Neural cell (in vitro differentiated cells): ENCODE measurements around the gene USO1. TPM values are rescaled to one million over a fixed set of nuclear protein-coding genes. Genes with fewer than 3 reads are reported as not detected.

Experiments used
- H2AFZ ChIP-seq: fragments of 200-600, 300-800 bp; sonication (generic), shearing (Covaris generic); 2 replicates; pipeline ENCODE4 v1.6.0; 2014; ENCODE audit warnings: low read depth, mild to moderate bottlenecking, antibody characterized with exemption, low read length, moderate library complexity
- H3F3A ChIP-seq: fragments of 200-600 bp; shearing (Covaris generic); 2 replicates; pipeline ENCODE4 v1.6.1; 2016; ENCODE audit warnings: mild to moderate bottlenecking, moderate library complexity, mixed read lengths, antibody characterized with exemption, low read length; ENCODE audit not compliant: insufficient read depth, poor library complexity, severe bottlenecking
- H3K27ac ChIP-seq: fragments of 200-600, 300-800 bp; sonication (generic), shearing (Covaris generic); 2 replicates; pipeline ENCODE4 v1.5.1; 2014; ENCODE audit warnings: mild to moderate bottlenecking, low read length, moderate library complexity
- H3K27me3 ChIP-seq: fragments of 300-800, 200-600 bp; sonication (generic), shearing (Covaris generic); 2 replicates; pipeline ENCODE4 v1.6.0; 2014; ENCODE audit warnings: mild to moderate bottlenecking, low read depth, low read length, moderate library complexity; ENCODE audit not compliant: insufficient read depth
- H3K36me3 ChIP-seq: fragments of 300-800, 200-600 bp; sonication (generic), shearing (Covaris generic); 2 replicates; pipeline ENCODE4 v1.5.1; 2014; ENCODE audit warnings: mild to moderate bottlenecking, antibody characterized with exemption, low read length, moderate library complexity; ENCODE audit not compliant: insufficient read depth
- H3K4me2 ChIP-seq: fragments of 300-800, 200-600 bp; sonication (generic), shearing (Covaris generic); 2 replicates; pipeline ENCODE4 v1.6.0; 2014; ENCODE audit warnings: mild to moderate bottlenecking, low read length
- H3K4me3 ChIP-seq: fragments of 300-800, 200-600 bp; sonication (generic), shearing (Covaris generic); 2 replicates; pipeline ENCODE4 v1.5.1; 2014; ENCODE audit warnings: mild to moderate bottlenecking, low read length, moderate library complexity
- H3K79me2 ChIP-seq: fragments of 200-600 bp; shearing (Covaris generic); replicated peaks from 2 replicates; pipeline ENCODE4 v1.6.0; 2014; ENCODE audit warnings: mild to moderate bottlenecking, low read length, moderate library complexity; ENCODE audit not compliant: insufficient read depth
- H3K9ac ChIP-seq: fragments of 300-800, 200-600 bp; sonication (generic), shearing (Covaris generic); 2 replicates; pipeline ENCODE4 v1.6.1; 2016; ENCODE audit warnings: mild to moderate bottlenecking, low read length, mixed read lengths
- H3K9me2 ChIP-seq: fragments of 200-600 bp; shearing (Covaris generic); 2 replicates; pipeline ENCODE4 v1.6.1; 2016; ENCODE audit warnings: mild to moderate bottlenecking, low read length, mixed read lengths; ENCODE audit not compliant: insufficient read depth
- H3K9me3 ChIP-seq: fragments of 200-600, 300-800 bp; sonication (generic), shearing (Covaris generic); 2 replicates; pipeline ENCODE4 v1.6.1; 2016; ENCODE audit warnings: mild to moderate bottlenecking, mixed run types, low read length, moderate library complexity, mixed read lengths
- H4K20me1 ChIP-seq: fragments of 200-600 bp; shearing (Covaris generic); 2 replicates; pipeline ENCODE4 v1.6.1; 2016; ENCODE audit warnings: mild to moderate bottlenecking, mixed run types; ENCODE audit not compliant: insufficient read depth
- CTCF ChIP-seq: fragments of 450-650 bp; IDR thresholded peaks from 2 replicates; pipeline ENCODE4 v1.5.1; 2014; ENCODE audit warnings: antibody characterized with exemption, mild to moderate bottlenecking, moderate library complexity; ENCODE audit not compliant: poor library complexity, severe bottlenecking
- EP300 ChIP-seq: fragments of 450-650 bp; conservative IDR thresholded peaks from 2 replicates; pipeline ENCODE4 v1.6.1; 2014; ENCODE audit warnings: antibody characterized with exemption, mild to moderate bottlenecking, moderate library complexity; ENCODE audit not compliant: poor library complexity, severe bottlenecking
- EZH2 ChIP-seq: fragments of 200-600, 300-800 bp; shearing (Covaris generic), sonication (generic); IDR thresholded peaks from 2 replicates; pipeline ENCODE4 v1.6.1; 2014; ENCODE audit warnings: antibody characterized with exemption, low read length, borderline replicate concordance, mild to moderate bottlenecking; ENCODE audit not compliant: insufficient read depth, poor library complexity, severe bottlenecking
- MXI1 ChIP-seq: fragments of 450-650 bp; conservative IDR thresholded peaks from 2 replicates; pipeline ENCODE4 v1.6.1; 2014; ENCODE audit warnings: antibody characterized with exemption, mild to moderate bottlenecking; ENCODE audit not compliant: poor library complexity, severe bottlenecking
- POLR2AphosphoS5 ChIP-seq: IDR thresholded peaks from 2 replicates; pipeline ENCODE4 v1.6.1; 2012
- RAD21 ChIP-seq: fragments of 450-650 bp; conservative IDR thresholded peaks from 2 replicates; pipeline ENCODE4 v1.6.1; 2014; ENCODE audit warnings: antibody characterized with exemption, mild to moderate bottlenecking, moderate library complexity
- REST ChIP-seq: IDR thresholded peaks from 2 replicates; pipeline ENCODE4 v1.6.1; 2012; ENCODE audit warnings: borderline replicate concordance
- SMC3 ChIP-seq: fragments of 450-650 bp; conservative IDR thresholded peaks from 2 replicates; pipeline ENCODE4 v1.6.1; 2014; ENCODE audit warnings: antibody characterized with exemption, mild to moderate bottlenecking, moderate library complexity; ENCODE audit not compliant: poor library complexity
- TAF1 ChIP-seq: IDR thresholded peaks from 2 replicates; pipeline ENCODE4 v1.6.1; 2012; ENCODE audit warnings: low read depth
- polyA plus RNA-seq: library from polyadenylated mRNA; depleted of rRNA; stranded (reverse); fragments of >200 nt; gene quantifications from 2 replicates; pipeline ENCODE4 v1.2.3, GENCODE V29; 2014

Gene USO1
- polyA plus RNA-seq, 1 donor from 2014 or later: 40.0 TPM

- Histone ChIP-seq H3F3A (no peaks in the 10 kb centered on the region), H3K79me2 (no peaks in the 10 kb centered on the region), H3K27ac (no peak overlapping the region), H4K20me1 (no peaks in the 10 kb centered on the region), H3K4me2 (no peak overlapping the region), H3K4me3 (no peak overlapping the region), H3K9ac (no peak overlapping the region), H3K9me2 (no peaks in the 10 kb centered on the region), H3K9me3 (no peaks in the 10 kb centered on the region), H2AFZ (no peak overlapping the region), H3K36me3 (no peaks in the 10 kb centered on the region), H3K27me3 (no peaks in the 10 kb centered on the region)
- no peak for TF ChIP-seq CTCF
- TF ChIP-seq POLR2AphosphoS5: no peak
- no peak for TF ChIP-seq EP300
- no peak for TF ChIP-seq EZH2
- no peak for TF ChIP-seq REST
- TF ChIP-seq TAF1: no peak
These were observed 20.8 kb downstream of the USO1 start for GRCh38 chr4:75745161-75745560.

GRCh38 chr4:75745721-75746199 is 21.4 kb downstream of the USO1 start:
- no peak overlapping the region for H3K4me2 ChIP-seq
- no peaks in the 10 kb centered on the region for H3K79me2 ChIP-seq
- H4K20me1 ChIP-seq: no peaks in the 10 kb centered on the region
- no peak overlapping the region for H3K9ac ChIP-seq
- TF ChIP-seq EP300 (no peak), SMC3 (no peak), RAD21 (no peak), TAF1 (no peak), MXI1 (no peak), CTCF (no peak), POLR2AphosphoS5 (no peak), EZH2 (no peak), REST (no peak)
- H3K4me3 ChIP-seq: no peak overlapping the region
- no peaks in the 10 kb centered on the region for H3K36me3 ChIP-seq
- no peaks in the 10 kb centered on the region for H3K9me3 ChIP-seq
- no peak overlapping the region for H2AFZ ChIP-seq
- H3F3A ChIP-seq: no peaks in the 10 kb centered on the region
- H3K9me2 ChIP-seq: no peaks in the 10 kb centered on the region
- no peaks in the 10 kb centered on the region for H3K27me3 ChIP-seq
- no peak overlapping the region for H3K27ac ChIP-seq
